Gastroesophageal sphincter (tissue), 4 donors: ENCODE results near the gene MOB3B. TPM values are rescaled to one million over a fixed set of nuclear protein-coding genes. Genes with fewer than 3 reads are reported as not detected.

Experiments used
- ATAC-seq: fragments of 150-250 bp; one replicate; pipeline ENCODE4 v1.9.1; 2016; ENCODE audit warnings: mild to moderate bottlenecking, moderate library complexity
- H3K27ac ChIP-seq, 4 donors: fragments of 200-600 bp; sonication (generic) in 3 of 4; 1 replicate in 3 of 4; 2 replicates in 1 of 4; pipeline ENCODE4 v1.5.1; 2016 to 2019
- H3K27me3 ChIP-seq: fragments of 200-600 bp; sonication (generic); one replicate; pipeline ENCODE4 v1.5.1; 2019
- H3K36me3 ChIP-seq, 2 donors: fragments of 200-600 bp; sonication (generic); one replicate each; pipeline ENCODE4 v1.5.1; 2019; ENCODE audit warnings: control low read depth in 1 of 2
- H3K4me1 ChIP-seq, 3 donors: fragments of 200-600 bp; sonication (generic); 1 replicate in 2 of 3; 2 replicates in 1 of 3; pipeline ENCODE4 v1.5.1; 2016 to 2019; ENCODE audit warnings: control low read depth in 2 of 3
- H3K4me3 ChIP-seq, 2 donors: fragments of 200-600 bp; sonication (generic); one replicate each; pipeline ENCODE4 v1.5.1; 2019; ENCODE audit warnings: mild to moderate bottlenecking in 1 of 2, moderate library complexity in 1 of 2
- H3K9me3 ChIP-seq, 3 donors: fragments of 200-600 bp; sonication (generic); one replicate each; pipeline ENCODE4 v1.5.1; 2017 to 2019; ENCODE audit warnings: control low read depth in 2 of 3
- EP300 ChIP-seq: sonication (generic); formaldehyde crosslinking; IDR thresholded peaks from one replicate; pipeline ENCODE4 v1.6.1; 2017; ENCODE audit warnings: antibody characterized with exemption, mild to moderate bottlenecking
- POLR2A ChIP-seq, 2 donors: fragments of 450-650 bp; IDR thresholded peaks; one replicate each; pipeline ENCODE4 v1.6.1; 2017; ENCODE audit warnings: antibody characterized with exemption in 2 of 2, mild to moderate bottlenecking in 2 of 2, moderate library complexity in 1 of 2
- POLR2AphosphoS5 ChIP-seq: sonication (generic); formaldehyde crosslinking; IDR thresholded peaks from one replicate; pipeline ENCODE4 v1.6.1; 2017; ENCODE audit warnings: antibody characterized with exemption
- WGBS, 2 donors: methylation state at CpG; one replicate each; pipeline ENCODE4 v1.1.5; 2018; ENCODE audit warnings: low coverage in 1 of 2; 5-methylcytosine and 5-hydroxymethylcytosine counted together
- total RNA-seq, 4 donors: library from RNA; depleted of rRNA; stranded (reverse); fragments of >200 nt; gene quantifications; one replicate each; pipeline ENCODE4 v1.1.0, GENCODE V29; 2016
- TF ChIP-seq, protein P1 (sequence below), 4 experiments: fragments of 200-600 bp in 2 of 4; fragments of 450-650 bp in 2 of 4; sonication (generic) in 1 of 4; IDR thresholded peaks; one replicate each; pipeline ENCODE4 v1.5.1; 2017 to 2019; ENCODE audit warnings: antibody characterized with exemption in 4 of 4, mild to moderate bottlenecking in 2 of 4, moderate library complexity in 2 of 4

MOB3B gene
- total RNA-seq, 4 donors from 2014 or later: 10.2 to 12.4 (median 11.6) TPM

DNA sequence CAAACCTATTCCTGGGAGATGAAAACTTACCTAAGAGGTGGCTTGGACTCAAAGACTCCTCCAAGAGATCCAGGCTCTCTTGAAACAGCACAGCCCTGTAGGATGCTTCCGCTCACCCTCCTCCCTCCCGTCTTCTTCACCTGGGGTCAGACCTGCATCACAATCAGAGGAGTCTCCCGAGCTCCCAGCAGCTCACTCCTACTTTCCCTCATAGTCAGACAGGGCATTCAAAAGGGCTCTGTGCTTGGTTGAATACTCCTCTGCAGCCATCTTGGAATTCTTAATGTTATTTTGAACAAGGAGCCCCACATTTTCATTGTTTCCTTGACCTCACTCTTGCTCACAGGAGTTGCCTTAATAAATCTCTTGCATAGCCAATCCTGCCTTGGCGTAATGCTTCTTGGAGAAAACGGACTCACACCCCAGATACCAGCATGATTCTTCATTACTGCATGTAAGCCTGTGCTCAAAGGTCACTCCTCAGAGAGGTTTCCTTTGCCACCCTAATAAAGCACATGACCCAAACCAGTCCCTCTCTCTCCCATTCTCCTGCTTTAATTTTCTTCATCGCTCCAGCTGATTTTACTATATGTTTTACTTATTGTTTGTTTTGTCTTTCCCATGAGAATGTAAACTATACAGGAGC lies 52.6 kb downstream of the MOB3B start:
- WGBS, 2 donors: 94 to 98% methylated on average over 5 of the region's 6 CpGs
- Histone ChIP-seq H3K27ac (no peak overlapping the region), H3K4me3 (no peak overlapping the region), H3K36me3 (no peaks in the 10 kb centered on the region), H3K4me1 (peaks cover 6 to 31% (median 12%) of the 10 kb centered on the region in 3 donors), H3K27me3 (no peaks in the 10 kb centered on the region), H3K9me3 (peaks cover 0 to 10% (median 0%) of the 10 kb centered on the region in 3 donors)
- ATAC-seq: no peak
- TF ChIP-seq POLR2A (IDR thresholded peaks at IDR 0.05): no peak
- TF ChIP-seq EP300: no peak
- TF ChIP-seq, protein P1, sequence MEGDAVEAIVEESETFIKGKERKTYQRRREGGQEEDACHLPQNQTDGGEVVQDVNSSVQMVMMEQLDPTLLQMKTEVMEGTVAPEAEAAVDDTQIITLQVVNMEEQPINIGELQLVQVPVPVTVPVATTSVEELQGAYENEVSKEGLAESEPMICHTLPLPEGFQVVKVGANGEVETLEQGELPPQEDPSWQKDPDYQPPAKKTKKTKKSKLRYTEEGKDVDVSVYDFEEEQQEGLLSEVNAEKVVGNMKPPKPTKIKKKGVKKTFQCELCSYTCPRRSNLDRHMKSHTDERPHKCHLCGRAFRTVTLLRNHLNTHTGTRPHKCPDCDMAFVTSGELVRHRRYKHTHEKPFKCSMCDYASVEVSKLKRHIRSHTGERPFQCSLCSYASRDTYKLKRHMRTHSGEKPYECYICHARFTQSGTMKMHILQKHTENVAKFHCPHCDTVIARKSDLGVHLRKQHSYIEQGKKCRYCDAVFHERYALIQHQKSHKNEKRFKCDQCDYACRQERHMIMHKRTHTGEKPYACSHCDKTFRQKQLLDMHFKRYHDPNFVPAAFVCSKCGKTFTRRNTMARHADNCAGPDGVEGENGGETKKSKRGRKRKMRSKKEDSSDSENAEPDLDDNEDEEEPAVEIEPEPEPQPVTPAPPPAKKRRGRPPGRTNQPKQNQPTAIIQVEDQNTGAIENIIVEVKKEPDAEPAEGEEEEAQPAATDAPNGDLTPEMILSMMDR (IDR thresholded peaks at IDR 0.05): no peak
- no peak for TF ChIP-seq POLR2AphosphoS5

DNA sequence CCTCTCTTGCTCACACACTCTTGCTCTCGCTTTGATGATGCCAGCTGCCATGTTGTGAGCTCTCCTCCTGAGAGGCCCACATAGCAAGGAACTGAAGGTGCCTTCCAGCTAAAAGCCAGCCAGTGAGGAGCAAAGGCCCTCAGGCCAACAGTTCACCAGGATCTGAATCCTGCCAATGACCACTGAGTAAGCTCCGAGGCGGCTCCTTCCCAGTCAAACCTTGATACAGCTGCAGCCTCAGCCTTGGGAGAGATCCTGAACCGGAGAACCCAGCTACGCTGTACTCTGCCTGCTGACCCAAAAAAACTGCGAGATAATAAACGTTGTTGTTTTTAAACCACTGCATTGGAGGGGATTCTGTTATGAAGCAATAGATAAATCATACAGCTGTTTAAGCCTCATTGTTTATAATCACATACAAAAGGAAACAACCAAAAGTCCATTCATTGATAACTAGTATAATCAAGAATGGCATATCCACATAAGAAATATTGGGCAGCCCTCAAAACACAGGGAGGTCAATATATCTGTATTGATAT lies 54.5 kb downstream of the MOB3B start:
- Histone ChIP-seq H3K27ac (peak overlapping the region in 1 of 4 donors; percentile 48), H3K9me3 (peaks cover 0 to 10% (median 0%) of the 10 kb centered on the region in 3 donors), H3K4me3 (no peak overlapping the region), H3K27me3 (no peaks in the 10 kb centered on the region), H3K36me3 (no peaks in the 10 kb centered on the region), H3K4me1 (peaks cover 6 to 49% (median 12%) of the 10 kb centered on the region in 3 donors)
- TF ChIP-seq POLR2AphosphoS5: no peak
- no peak for TF ChIP-seq POLR2A (IDR thresholded peaks at IDR 0.05)
- WGBS, 2 donors: 69 to 82% methylated on average over 2 to 5 of the region's 7 CpGs
- no peak for ATAC-seq

DNA sequence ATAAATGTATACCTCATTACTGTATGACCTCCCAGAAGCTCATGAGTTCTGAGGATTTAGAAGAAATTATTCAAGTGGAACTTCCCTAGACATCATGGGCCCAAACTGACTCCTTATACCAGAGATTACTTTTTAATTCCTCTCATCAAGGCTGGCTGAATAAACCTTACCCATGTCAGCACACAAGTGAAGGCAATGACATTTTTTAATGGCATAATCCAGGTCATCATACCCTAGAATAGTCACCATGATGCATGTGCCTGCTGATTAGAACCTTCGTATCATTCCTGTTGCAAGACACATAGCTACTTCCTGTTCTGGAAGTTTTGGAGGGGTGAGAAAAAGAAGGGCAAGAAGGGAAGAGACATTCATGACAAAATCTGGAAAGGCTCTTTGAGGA lies 55.3 kb downstream of the MOB3B start:
- TF ChIP-seq, protein P1 (IDR thresholded peaks at IDR 0.05): no peak
- TF ChIP-seq EP300: no peak
- TF ChIP-seq POLR2AphosphoS5: no peak
- TF ChIP-seq POLR2A (IDR thresholded peaks at IDR 0.05): no peak
- ATAC-seq: no peak
- Histone ChIP-seq H3K27me3 (no peaks in the 10 kb centered on the region), H3K4me3 (no peak overlapping the region), H3K9me3 (peaks cover 0 to 9% (median 0%) of the 10 kb centered on the region in 3 donors), H3K36me3 (no peaks in the 10 kb centered on the region), H3K4me1 (peaks cover 6 to 55% (median 12%) of the 10 kb centered on the region in 3 donors), H3K27ac (peak overlapping the region in 1 of 4 donors; percentile 48)
- 94% methylated on average over 1 of the region's 1 CpG; no CpG with 5 or more reads in 1 of the 2 donors for WGBS, 2 donors

DNA sequence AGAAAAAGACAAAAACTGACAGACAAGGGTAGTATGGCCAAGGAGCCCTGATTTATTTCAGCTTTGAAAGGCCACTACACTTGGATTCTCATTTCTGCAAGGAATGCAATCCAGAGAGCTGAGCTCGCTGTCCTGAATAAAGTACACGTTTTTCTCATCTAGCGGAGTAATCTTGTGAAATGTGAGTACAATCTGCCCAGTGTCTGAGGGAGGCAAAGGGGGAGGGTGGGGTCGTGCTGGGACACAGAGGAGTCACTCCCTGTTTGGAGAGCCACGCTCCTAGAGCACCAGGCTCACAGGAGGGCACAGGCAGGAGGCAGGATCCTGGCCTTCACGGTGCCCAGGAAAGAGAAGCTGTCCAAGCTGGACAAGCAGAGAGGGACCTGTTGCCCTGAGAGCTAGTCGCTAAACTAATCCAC lies 56.5 kb downstream of the MOB3B start:
- ATAC-seq: peak; percentile 93
- peak overlapping the region; percentile 30 to 77 (median 68) for H3K27ac ChIP-seq
- no peaks in the 10 kb centered on the region for H3K36me3 ChIP-seq
- H3K4me3 ChIP-seq: no peak overlapping the region
- H3K9me3 ChIP-seq: no peaks in the 10 kb centered on the region
- peaks cover 6 to 67% (median 12%) of the 10 kb centered on the region in 3 donors for H3K4me1 ChIP-seq
- peak; percentile 90 for TF ChIP-seq POLR2AphosphoS5
- TF ChIP-seq POLR2A (IDR thresholded peaks at IDR 0.05): no peak
- TF ChIP-seq, protein P1 (IDR thresholded peaks at IDR 0.05): no peak
- TF ChIP-seq EP300: no peak
- 0 to 20% methylated on average over 2 to 6 of the region's 7 CpGs for WGBS, 2 donors
- H3K27me3 ChIP-seq: no peaks in the 10 kb centered on the region

DNA sequence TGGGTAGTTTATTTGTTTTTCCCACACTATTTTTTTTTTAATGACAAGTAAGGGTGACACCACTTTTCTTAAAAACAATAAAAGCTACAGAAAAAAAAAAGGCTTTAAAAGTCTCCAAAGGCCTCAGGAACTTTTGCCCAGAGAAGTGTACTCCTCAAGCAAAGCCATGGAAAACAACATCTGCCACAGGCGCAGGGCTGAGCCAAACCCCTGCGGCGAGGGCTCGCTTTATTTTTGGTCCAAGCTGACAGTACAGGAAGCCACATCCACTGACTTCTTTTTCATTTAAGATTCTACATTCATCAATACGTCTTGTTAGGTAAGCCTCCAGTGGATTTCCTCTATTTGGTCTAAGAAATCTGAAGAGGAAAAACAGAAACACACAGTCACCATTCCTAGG lies 57.4 kb downstream of the MOB3B start:
- no peak for ATAC-seq
- TF ChIP-seq, protein P1 (IDR thresholded peaks at IDR 0.05): no peak
- Histone ChIP-seq H3K4me3 (no peak overlapping the region), H3K4me1 (peaks cover 6 to 69% (median 12%) of the 10 kb centered on the region in 3 donors), H3K27me3 (no peaks in the 10 kb centered on the region), H3K36me3 (no peaks in the 10 kb centered on the region), H3K9me3 (no peaks in the 10 kb centered on the region), H3K27ac (peak overlapping the region in 2 of 4 donors; percentile 74 to 77)
- 24 to 36% methylated on average over 5 of the region's 5 CpGs for WGBS, 2 donors
